ENCODE data around the gene PIGM. TPM values are rescaled to one million over a fixed set of nuclear protein-coding genes. Genes with fewer than 3 reads are reported as not detected.

Gene PIGM
- total and polyA plus RNA-seq, 2 experiments from 2014 or later = 5.0 TPM

DNA sequence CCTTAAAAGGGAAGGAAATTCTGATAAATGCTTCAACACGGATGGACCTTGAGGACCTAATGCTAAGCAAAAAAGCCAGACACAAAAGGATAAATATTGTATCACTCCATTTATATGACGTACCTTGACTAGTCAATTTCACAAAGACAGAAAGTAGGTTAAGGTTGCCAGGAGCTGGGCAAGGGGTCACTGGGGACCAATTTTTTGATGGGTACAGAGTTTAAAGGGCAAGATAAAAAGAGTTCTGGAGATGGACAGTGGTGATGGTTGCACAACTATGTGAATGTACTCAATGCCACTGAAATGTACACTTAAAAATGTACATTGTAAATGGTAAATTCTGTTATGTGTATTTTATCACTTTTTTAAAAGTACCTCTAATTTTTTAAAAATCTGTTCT lies 45.7 kb downstream of the PIGM start:
- no peaks in the 10 kb centered on the region for H3K36me3 ChIP-seq (ENCODE audit: insufficient read depth)
- no peaks in the 10 kb centered on the region for H3F3A ChIP-seq (replicated peaks; ENCODE audit: low read depth)
- Mint-ChIP-seq H3K4me1 (peaks cover 13% of the 10 kb centered on the region), H3K27ac (no peak overlapping the region), H3K9me3 (no peaks in the 10 kb centered on the region), H3K4me3 (no peak overlapping the region), H3K27me3 (ENCODE audit: insufficient read depth, low read depth, poor library complexity) (no peaks in the 10 kb centered on the region), H3K36me3 (ENCODE audit: low read depth) (no peaks in the 10 kb centered on the region)
- H3K4me3 ChIP-seq = no peak overlapping the region
- H3K79me2 ChIP-seq (replicated peaks; ENCODE audit: insufficient read depth) = no peaks in the 10 kb centered on the region
- DNase-seq (ENCODE audit: low spot score) = no peak
- ATAC-seq = no peak
- no peak overlapping the region for H3K4me2 ChIP-seq
- no peaks in the 10 kb centered on the region for H3K27me3 ChIP-seq (ENCODE audit: insufficient read depth)
- no peaks in the 10 kb centered on the region for H3K9me2 ChIP-seq (ENCODE audit: insufficient read depth)
- H3K4me1 ChIP-seq (ENCODE audit: insufficient read depth) = peaks cover 8% of the 10 kb centered on the region; the same call in 1 of the 2 replicates
- H2AFZ ChIP-seq = no peak overlapping the region
- TF ChIP-seq EZH2 (IDR thresholded peaks at IDR 0.05; ENCODE audit: low read depth, unreplicated experiment) = no peak
- TF ChIP-seq JUNB (IDR thresholded peaks at IDR 0.05; ENCODE audit: unreplicated experiment) = no peak
- TF ChIP-seq, protein P1, sequence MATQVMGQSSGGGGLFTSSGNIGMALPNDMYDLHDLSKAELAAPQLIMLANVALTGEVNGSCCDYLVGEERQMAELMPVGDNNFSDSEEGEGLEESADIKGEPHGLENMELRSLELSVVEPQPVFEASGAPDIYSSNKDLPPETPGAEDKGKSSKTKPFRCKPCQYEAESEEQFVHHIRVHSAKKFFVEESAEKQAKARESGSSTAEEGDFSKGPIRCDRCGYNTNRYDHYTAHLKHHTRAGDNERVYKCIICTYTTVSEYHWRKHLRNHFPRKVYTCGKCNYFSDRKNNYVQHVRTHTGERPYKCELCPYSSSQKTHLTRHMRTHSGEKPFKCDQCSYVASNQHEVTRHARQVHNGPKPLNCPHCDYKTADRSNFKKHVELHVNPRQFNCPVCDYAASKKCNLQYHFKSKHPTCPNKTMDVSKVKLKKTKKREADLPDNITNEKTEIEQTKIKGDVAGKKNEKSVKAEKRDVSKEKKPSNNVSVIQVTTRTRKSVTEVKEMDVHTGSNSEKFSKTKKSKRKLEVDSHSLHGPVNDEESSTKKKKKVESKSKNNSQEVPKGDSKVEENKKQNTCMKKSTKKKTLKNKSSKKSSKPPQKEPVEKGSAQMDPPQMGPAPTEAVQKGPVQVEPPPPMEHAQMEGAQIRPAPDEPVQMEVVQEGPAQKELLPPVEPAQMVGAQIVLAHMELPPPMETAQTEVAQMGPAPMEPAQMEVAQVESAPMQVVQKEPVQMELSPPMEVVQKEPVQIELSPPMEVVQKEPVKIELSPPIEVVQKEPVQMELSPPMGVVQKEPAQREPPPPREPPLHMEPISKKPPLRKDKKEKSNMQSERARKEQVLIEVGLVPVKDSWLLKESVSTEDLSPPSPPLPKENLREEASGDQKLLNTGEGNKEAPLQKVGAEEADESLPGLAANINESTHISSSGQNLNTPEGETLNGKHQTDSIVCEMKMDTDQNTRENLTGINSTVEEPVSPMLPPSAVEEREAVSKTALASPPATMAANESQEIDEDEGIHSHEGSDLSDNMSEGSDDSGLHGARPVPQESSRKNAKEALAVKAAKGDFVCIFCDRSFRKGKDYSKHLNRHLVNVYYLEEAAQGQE (IDR thresholded peaks at IDR 0.05; ENCODE audit: unreplicated experiment) = no peak
- TF ChIP-seq, protein P2, sequence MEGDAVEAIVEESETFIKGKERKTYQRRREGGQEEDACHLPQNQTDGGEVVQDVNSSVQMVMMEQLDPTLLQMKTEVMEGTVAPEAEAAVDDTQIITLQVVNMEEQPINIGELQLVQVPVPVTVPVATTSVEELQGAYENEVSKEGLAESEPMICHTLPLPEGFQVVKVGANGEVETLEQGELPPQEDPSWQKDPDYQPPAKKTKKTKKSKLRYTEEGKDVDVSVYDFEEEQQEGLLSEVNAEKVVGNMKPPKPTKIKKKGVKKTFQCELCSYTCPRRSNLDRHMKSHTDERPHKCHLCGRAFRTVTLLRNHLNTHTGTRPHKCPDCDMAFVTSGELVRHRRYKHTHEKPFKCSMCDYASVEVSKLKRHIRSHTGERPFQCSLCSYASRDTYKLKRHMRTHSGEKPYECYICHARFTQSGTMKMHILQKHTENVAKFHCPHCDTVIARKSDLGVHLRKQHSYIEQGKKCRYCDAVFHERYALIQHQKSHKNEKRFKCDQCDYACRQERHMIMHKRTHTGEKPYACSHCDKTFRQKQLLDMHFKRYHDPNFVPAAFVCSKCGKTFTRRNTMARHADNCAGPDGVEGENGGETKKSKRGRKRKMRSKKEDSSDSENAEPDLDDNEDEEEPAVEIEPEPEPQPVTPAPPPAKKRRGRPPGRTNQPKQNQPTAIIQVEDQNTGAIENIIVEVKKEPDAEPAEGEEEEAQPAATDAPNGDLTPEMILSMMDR (conservative IDR thresholded peaks at IDR 0.05; ENCODE audit: low read depth in 2 of 2) = no peak
- TF ChIP-seq STAT1 (IDR thresholded peaks at IDR 0.05; ENCODE audit: unreplicated experiment) = no peak
- TF ChIP-seq ZNF331 (CRISPR knock-in tag; IDR thresholded peaks at IDR 0.05; ENCODE audit: low read depth) = no peak
- TF ChIP-seq, protein P3, sequence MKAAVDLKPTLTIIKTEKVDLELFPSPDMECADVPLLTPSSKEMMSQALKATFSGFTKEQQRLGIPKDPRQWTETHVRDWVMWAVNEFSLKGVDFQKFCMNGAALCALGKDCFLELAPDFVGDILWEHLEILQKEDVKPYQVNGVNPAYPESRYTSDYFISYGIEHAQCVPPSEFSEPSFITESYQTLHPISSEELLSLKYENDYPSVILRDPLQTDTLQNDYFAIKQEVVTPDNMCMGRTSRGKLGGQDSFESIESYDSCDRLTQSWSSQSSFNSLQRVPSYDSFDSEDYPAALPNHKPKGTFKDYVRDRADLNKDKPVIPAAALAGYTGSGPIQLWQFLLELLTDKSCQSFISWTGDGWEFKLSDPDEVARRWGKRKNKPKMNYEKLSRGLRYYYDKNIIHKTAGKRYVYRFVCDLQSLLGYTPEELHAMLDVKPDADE (IDR thresholded peaks at IDR 0.05) = no peak
- TF ChIP-seq POLR2AphosphoS5 (IDR thresholded peaks at IDR 0.05; ENCODE audit: low read depth) = no peak
- TF ChIP-seq NANOG (IDR thresholded peaks at IDR 0.05; ENCODE audit: borderline replicate concordance) = no peak
- TF ChIP-seq CREB1 (CRISPR knock-in tag; IDR thresholded peaks at IDR 0.05; ENCODE audit: low read depth) = no peak
- no peak for TF ChIP-seq ZNF114 (CRISPR knock-in tag; IDR thresholded peaks at IDR 0.05)
- TF ChIP-seq EZH2phosphoT487 (IDR thresholded peaks at IDR 0.05; ENCODE audit: unreplicated experiment) = no peak
- TF ChIP-seq, protein P4, sequence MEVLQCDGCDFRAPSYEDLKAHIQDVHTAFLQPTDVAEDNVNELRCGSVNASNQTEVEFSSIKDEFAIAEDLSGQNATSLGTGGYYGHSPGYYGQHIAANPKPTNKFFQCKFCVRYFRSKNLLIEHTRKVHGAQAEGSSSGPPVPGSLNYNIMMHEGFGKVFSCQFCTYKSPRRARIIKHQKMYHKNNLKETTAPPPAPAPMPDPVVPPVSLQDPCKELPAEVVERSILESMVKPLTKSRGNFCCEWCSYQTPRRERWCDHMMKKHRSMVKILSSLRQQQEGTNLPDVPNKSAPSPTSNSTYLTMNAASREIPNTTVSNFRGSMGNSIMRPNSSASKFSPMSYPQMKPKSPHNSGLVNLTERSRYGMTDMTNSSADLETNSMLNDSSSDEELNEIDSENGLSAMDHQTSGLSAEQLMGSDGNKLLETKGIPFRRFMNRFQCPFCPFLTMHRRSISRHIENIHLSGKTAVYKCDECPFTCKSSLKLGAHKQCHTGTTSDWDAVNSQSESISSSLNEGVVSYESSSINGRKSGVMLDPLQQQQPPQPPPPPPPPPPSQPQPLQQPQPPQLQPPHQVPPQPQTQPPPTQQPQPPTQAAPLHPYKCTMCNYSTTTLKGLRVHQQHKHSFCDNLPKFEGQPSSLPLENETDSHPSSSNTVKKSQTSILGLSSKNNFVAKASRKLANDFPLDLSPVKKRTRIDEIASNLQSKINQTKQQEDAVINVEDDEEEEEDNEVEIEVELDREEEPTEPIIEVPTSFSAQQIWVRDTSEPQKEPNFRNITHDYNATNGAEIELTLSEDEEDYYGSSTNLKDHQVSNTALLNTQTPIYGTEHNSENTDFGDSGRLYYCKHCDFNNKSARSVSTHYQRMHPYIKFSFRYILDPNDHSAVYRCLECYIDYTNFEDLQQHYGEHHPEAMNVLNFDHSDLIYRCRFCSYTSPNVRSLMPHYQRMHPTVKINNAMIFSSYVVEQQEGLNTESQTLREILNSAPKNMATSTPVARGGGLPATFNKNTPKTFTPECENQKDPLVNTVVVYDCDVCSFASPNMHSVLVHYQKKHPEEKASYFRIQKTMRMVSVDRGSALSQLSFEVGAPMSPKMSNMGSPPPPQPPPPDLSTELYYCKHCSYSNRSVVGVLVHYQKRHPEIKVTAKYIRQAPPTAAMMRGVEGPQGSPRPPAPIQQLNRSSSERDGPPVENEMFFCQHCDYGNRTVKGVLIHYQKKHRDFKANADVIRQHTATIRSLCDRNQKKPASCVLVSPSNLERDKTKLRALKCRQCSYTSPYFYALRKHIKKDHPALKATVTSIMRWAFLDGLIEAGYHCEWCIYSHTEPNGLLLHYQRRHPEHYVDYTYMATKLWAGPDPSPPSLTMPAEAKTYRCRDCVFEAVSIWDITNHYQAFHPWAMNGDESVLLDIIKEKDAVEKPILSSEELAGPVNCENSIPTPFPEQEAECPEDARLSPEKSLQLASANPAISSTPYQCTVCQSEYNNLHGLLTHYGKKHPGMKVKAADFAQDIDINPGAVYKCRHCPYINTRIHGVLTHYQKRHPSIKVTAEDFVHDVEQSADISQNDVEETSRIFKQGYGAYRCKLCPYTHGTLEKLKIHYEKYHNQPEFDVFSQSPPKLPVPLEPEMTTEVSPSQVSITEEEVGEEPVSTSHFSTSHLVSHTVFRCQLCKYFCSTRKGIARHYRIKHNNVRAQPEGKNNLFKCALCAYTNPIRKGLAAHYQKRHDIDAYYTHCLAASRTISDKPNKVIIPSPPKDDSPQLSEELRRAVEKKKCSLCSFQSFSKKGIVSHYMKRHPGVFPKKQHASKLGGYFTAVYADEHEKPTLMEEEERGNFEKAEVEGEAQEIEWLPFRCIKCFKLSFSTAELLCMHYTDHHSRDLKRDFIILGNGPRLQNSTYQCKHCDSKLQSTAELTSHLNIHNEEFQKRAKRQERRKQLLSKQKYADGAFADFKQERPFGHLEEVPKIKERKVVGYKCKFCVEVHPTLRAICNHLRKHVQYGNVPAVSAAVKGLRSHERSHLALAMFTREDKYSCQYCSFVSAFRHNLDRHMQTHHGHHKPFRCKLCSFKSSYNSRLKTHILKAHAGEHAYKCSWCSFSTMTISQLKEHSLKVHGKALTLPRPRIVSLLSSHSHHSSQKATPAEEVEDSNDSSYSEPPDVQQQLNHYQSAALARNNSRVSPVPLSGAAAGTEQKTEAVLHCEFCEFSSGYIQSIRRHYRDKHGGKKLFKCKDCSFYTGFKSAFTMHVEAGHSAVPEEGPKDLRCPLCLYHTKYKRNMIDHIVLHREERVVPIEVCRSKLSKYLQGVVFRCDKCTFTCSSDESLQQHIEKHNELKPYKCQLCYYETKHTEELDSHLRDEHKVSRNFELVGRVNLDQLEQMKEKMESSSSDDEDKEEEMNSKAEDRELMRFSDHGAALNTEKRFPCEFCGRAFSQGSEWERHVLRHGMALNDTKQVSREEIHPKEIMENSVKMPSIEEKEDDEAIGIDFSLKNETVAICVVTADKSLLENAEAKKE (CRISPR knock-in tag; IDR thresholded peaks at IDR 0.05) = no peak
- H4K20me1 ChIP-seq (replicated peaks; ENCODE audit: insufficient read depth) = no peaks in the 10 kb centered on the region
- no peak overlapping the region for H3K27ac ChIP-seq (ENCODE audit: low read depth)

Measured in GM23338 (cell line).